ENCODE data around the gene FOXN3.

Gene FOXN3

GRCh38 chr14:89194376-89194775 lies 222.7 kb downstream of the FOXN3 start:
- no peak for DNase-seq (ENCODE audit: low read depth)
- TF ChIP-seq MYC (IDR thresholded peaks at IDR 0.05; ENCODE audit: low read depth, low read length) (no peak), CTCF (IDR thresholded peaks at IDR 0.05; ENCODE audit: low read depth, low read length) (no peak), POLR2A (IDR thresholded peaks at IDR 0.05; ENCODE audit: extremely low read depth, insufficient read length) (no peak), MAX (IDR thresholded peaks at IDR 0.05; ENCODE audit: low read depth, low read length) (no peak)
- no peak overlapping the region for H3K4me3 ChIP-seq (ENCODE audit: low read depth, low read length)

GRCh38 chr14:89190765-89191513 lies 226.1 kb downstream of the FOXN3 start:
- TF ChIP-seq POLR2A (IDR thresholded peaks at IDR 0.05; ENCODE audit: extremely low read depth, insufficient read length) (no peak), MYC (IDR thresholded peaks at IDR 0.05; ENCODE audit: low read depth, low read length) (no peak), CTCF (IDR thresholded peaks at IDR 0.05; ENCODE audit: low read depth, low read length) (no peak), MAX (IDR thresholded peaks at IDR 0.05; ENCODE audit: low read depth, low read length) (no peak)
- H3K4me3 ChIP-seq (ENCODE audit: low read depth, low read length), result no peak overlapping the region

GRCh38 chr14:89188492-89188891 lies 228.5 kb downstream of the FOXN3 start:
- TF ChIP-seq MAX (IDR thresholded peaks at IDR 0.05; ENCODE audit: low read depth, low read length) (no peak), CTCF (IDR thresholded peaks at IDR 0.05; ENCODE audit: low read depth, low read length) (no peak), MYC (IDR thresholded peaks at IDR 0.05; ENCODE audit: low read depth, low read length) (no peak), POLR2A (IDR thresholded peaks at IDR 0.05; ENCODE audit: extremely low read depth, insufficient read length) (no peak)
- DNase-seq (ENCODE audit: low read depth), result no peak
- no peak overlapping the region for H3K4me3 ChIP-seq (ENCODE audit: low read depth, low read length)

More at GRCh38 chr14:89190765-89191513, 226.1 kb downstream of the FOXN3 start:
- DNase-seq (ENCODE audit: low read depth), result no peak

GRCh38 chr14:89187501-89187900 lies 229.5 kb downstream of the FOXN3 start:
- DNase-seq (ENCODE audit: low read depth), result peak; percentile 11
- no peak for TF ChIP-seq CTCF (IDR thresholded peaks at IDR 0.05; ENCODE audit: low read depth, low read length)
- no peak for TF ChIP-seq MYC (IDR thresholded peaks at IDR 0.05; ENCODE audit: low read depth, low read length)
- no peak for TF ChIP-seq POLR2A (IDR thresholded peaks at IDR 0.05; ENCODE audit: extremely low read depth, insufficient read length)
- no peak for TF ChIP-seq MAX (IDR thresholded peaks at IDR 0.05; ENCODE audit: low read depth, low read length)
- H3K4me3 ChIP-seq (ENCODE audit: low read depth, low read length), result no peak overlapping the region

GRCh38 chr14:89186856-89187376 lies 230.1 kb downstream of the FOXN3 start:
- TF ChIP-seq MAX (IDR thresholded peaks at IDR 0.05; ENCODE audit: low read depth, low read length) (no peak), POLR2A (IDR thresholded peaks at IDR 0.05; ENCODE audit: extremely low read depth, insufficient read length) (no peak), MYC (IDR thresholded peaks at IDR 0.05; ENCODE audit: low read depth, low read length) (no peak), CTCF (IDR thresholded peaks at IDR 0.05; ENCODE audit: low read depth, low read length) (no peak)
- H3K4me3 ChIP-seq (ENCODE audit: low read depth, low read length), result no peak overlapping the region
- peak; percentile 43 for DNase-seq (ENCODE audit: low read depth)
